ENCODE results near the gene HRG.

GRCh38 chr3:186663361-186664118, 2.3 kb upstream of the HRG start:
- TF ChIP-seq, protein P1, sequence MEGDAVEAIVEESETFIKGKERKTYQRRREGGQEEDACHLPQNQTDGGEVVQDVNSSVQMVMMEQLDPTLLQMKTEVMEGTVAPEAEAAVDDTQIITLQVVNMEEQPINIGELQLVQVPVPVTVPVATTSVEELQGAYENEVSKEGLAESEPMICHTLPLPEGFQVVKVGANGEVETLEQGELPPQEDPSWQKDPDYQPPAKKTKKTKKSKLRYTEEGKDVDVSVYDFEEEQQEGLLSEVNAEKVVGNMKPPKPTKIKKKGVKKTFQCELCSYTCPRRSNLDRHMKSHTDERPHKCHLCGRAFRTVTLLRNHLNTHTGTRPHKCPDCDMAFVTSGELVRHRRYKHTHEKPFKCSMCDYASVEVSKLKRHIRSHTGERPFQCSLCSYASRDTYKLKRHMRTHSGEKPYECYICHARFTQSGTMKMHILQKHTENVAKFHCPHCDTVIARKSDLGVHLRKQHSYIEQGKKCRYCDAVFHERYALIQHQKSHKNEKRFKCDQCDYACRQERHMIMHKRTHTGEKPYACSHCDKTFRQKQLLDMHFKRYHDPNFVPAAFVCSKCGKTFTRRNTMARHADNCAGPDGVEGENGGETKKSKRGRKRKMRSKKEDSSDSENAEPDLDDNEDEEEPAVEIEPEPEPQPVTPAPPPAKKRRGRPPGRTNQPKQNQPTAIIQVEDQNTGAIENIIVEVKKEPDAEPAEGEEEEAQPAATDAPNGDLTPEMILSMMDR (conservative IDR thresholded peaks at IDR 0.05; ENCODE audit: low read length) = no peak
- TF ChIP-seq EZH2phosphoT487 (IDR thresholded peaks at IDR 0.05; ENCODE audit: borderline replicate concordance) = no peak
